H9 (cell line): Measurements from ENCODE around the gene FAF1. TPM values are rescaled to one million over a fixed set of nuclear protein-coding genes. Genes with fewer than 3 reads are reported as not detected.

Experiments
- DNase-seq: peaks from one replicate; pipeline ENCODE4 v3.0.0-alpha.2; 2017
- H2AFZ ChIP-seq: one replicate; pipeline ENCODE4 v1.6.1; 2013; ENCODE audit warnings: mild to moderate bottlenecking, low read length, control low read depth, moderate library complexity
- H2AK5ac ChIP-seq: 2 replicates; pipeline ENCODE4 v1.6.1; 2013; ENCODE audit warnings: low read length, control low read depth, mixed read lengths; ENCODE audit not compliant: insufficient read length
- H2BK120ac ChIP-seq: one replicate; pipeline ENCODE4 v1.6.1; 2013; ENCODE audit warnings: low read depth, mild to moderate bottlenecking, low read length, control low read depth, inconsistent platforms; ENCODE audit not compliant: poor library complexity, severe bottlenecking
- H2BK12ac ChIP-seq: 2 replicates; pipeline ENCODE4 v1.6.1; 2013; ENCODE audit warnings: low read length, control low read depth, mixed read lengths, low read depth; ENCODE audit not compliant: insufficient read length
- H2BK15ac ChIP-seq: 2 replicates; pipeline ENCODE4 v1.6.1; 2013; ENCODE audit warnings: low read depth, low read length, control low read depth
- H2BK20ac ChIP-seq: one replicate; pipeline ENCODE4 v1.6.1; 2013; ENCODE audit warnings: low read depth, mild to moderate bottlenecking, low read length, control low read depth, inconsistent platforms; ENCODE audit not compliant: poor library complexity, severe bottlenecking
- H2BK5ac ChIP-seq: 2 replicates; pipeline ENCODE4 v1.6.1; 2013; ENCODE audit warnings: low read length, control low read depth, mixed read lengths; ENCODE audit not compliant: insufficient read length
- H3K14ac ChIP-seq: 2 replicates; pipeline ENCODE4 v1.6.1; 2013; ENCODE audit warnings: low read length, control low read depth; ENCODE audit not compliant: insufficient read depth
- H3K18ac ChIP-seq: 2 replicates; pipeline ENCODE4 v1.6.1; 2013; ENCODE audit warnings: low read depth, mild to moderate bottlenecking, mixed read lengths, low read length, control low read depth; ENCODE audit not compliant: insufficient read length
- H3K23ac ChIP-seq: 2 replicates; pipeline ENCODE4 v1.6.1; 2013; ENCODE audit warnings: low read length, control low read depth, mixed read lengths, low read depth; ENCODE audit not compliant: insufficient read length
- H3K23me2 ChIP-seq: 2 replicates; pipeline ENCODE4 v1.6.1; 2013; ENCODE audit warnings: low read depth, mild to moderate bottlenecking, mixed read lengths, low read length, control low read depth; ENCODE audit not compliant: insufficient read length, poor library complexity, severe bottlenecking
- H3K27ac ChIP-seq: 2 replicates; pipeline ENCODE4 v1.5.1; 2013; ENCODE audit warnings: low read length, control low read depth, mixed read lengths, low read depth; ENCODE audit not compliant: insufficient read length
- H3K27me3 ChIP-seq: 2 replicates; pipeline ENCODE4 v1.6.1; 2013; ENCODE audit warnings: low read length, control low read depth, inconsistent platforms; ENCODE audit not compliant: insufficient read depth
- H3K4ac ChIP-seq: 2 replicates; pipeline ENCODE4 v1.6.1; 2013; ENCODE audit warnings: low read depth, mild to moderate bottlenecking, control low read depth, inconsistent platforms, low read length, moderate library complexity
- H3K4me1 ChIP-seq: 2 replicates; pipeline ENCODE4 v1.6.1; 2013; ENCODE audit warnings: low read length, control low read depth, inconsistent platforms; ENCODE audit not compliant: insufficient read depth
- H3K4me2 ChIP-seq: 2 replicates; pipeline ENCODE4 v1.6.1; 2013; ENCODE audit warnings: low read length, control low read depth, mixed read lengths; ENCODE audit not compliant: insufficient read length, insufficient read depth
- H3K56ac ChIP-seq: 2 replicates; pipeline ENCODE4 v1.6.1; 2013; ENCODE audit warnings: low read depth, mild to moderate bottlenecking, mixed read lengths, low read length, control low read depth; ENCODE audit not compliant: insufficient read length
- H3K79me1 ChIP-seq: 2 replicates; pipeline ENCODE4 v1.6.1; 2013; ENCODE audit warnings: low read depth, mild to moderate bottlenecking, moderate library complexity, low read length, control low read depth, inconsistent platforms; ENCODE audit not compliant: insufficient read depth, poor library complexity, severe bottlenecking
- H3K79me2 ChIP-seq: 2 replicates; pipeline ENCODE4 v1.6.1; 2013; ENCODE audit warnings: low read length, control low read depth, inconsistent platforms; ENCODE audit not compliant: insufficient read depth
- H3K9ac ChIP-seq: 2 replicates; pipeline ENCODE4 v1.6.1; 2013; ENCODE audit warnings: low read length, control low read depth, mixed read lengths; ENCODE audit not compliant: insufficient read length; ENCODE audit errors: extremely low read depth
- H3K9me3 ChIP-seq: one replicate; pipeline ENCODE4 v1.6.1; 2013; ENCODE audit warnings: low read depth, low read length, inconsistent platforms; ENCODE audit not compliant: control insufficient read depth
- H3T11ph ChIP-seq: one replicate; pipeline ENCODE4 v1.6.1; 2013; ENCODE audit warnings: mild to moderate bottlenecking, low read length, control low read depth, inconsistent platforms
- H4K20me1 ChIP-seq: one replicate; pipeline ENCODE4 v1.6.1; 2013; ENCODE audit not compliant: control insufficient read depth, insufficient read length, insufficient read depth
- H4K5ac ChIP-seq: 2 replicates; pipeline ENCODE4 v1.6.1; 2013; ENCODE audit warnings: low read depth, mild to moderate bottlenecking, mixed read lengths, low read length, control low read depth; ENCODE audit not compliant: insufficient read length
- H4K8ac ChIP-seq: replicated peaks from 2 replicates; pipeline ENCODE4 v1.6.1; 2013; ENCODE audit warnings: low read length, control low read depth, mixed read lengths, low read depth; ENCODE audit not compliant: insufficient read length
- H4K91ac ChIP-seq: 2 replicates; pipeline ENCODE4 v1.6.1; 2013; ENCODE audit warnings: low read depth, mild to moderate bottlenecking, moderate library complexity, mixed read lengths, low read length, control low read depth; ENCODE audit not compliant: insufficient read length
- H3K27ac Mint-ChIP-seq, 3 experiments: 2 replicates in 2 of 3; 3 replicates in 1 of 3; pipeline ENCODE4 v1.8.0; 2020 to 2021; ENCODE audit warnings: mixed read lengths in 3 of 3, mild to moderate bottlenecking in 1 of 3, moderate library complexity in 1 of 3
- H3K27me3 Mint-ChIP-seq: 2 replicates; pipeline ENCODE4 v1.8.0; 2021; ENCODE audit warnings: low read depth, mild to moderate bottlenecking, moderate library complexity, mixed read lengths
- H3K36me3 Mint-ChIP-seq, 3 experiments: 2 replicates in 2 of 3; 3 replicates in 1 of 3; pipeline ENCODE4 v1.8.0; 2020 to 2021; ENCODE audit warnings: low read depth in 3 of 3, mixed read lengths in 3 of 3; ENCODE audit not compliant: insufficient read depth in 1 of 3
- H3K4me1 Mint-ChIP-seq, 2 experiments: 2 replicates each; pipeline ENCODE4 v1.8.0; 2020; ENCODE audit warnings: mixed read lengths in 2 of 2
- H3K4me3 Mint-ChIP-seq, 2 experiments: 2 replicates in 1 of 2; 3 replicates in 1 of 2; pipeline ENCODE4 v1.8.0; 2020 to 2021; ENCODE audit warnings: mild to moderate bottlenecking in 2 of 2, mixed read lengths in 2 of 2, moderate library complexity in 1 of 2
- H3K9me3 Mint-ChIP-seq, 2 experiments: 2 replicates in 1 of 2; 3 replicates in 1 of 2; pipeline ENCODE4 v1.8.0; 2020; ENCODE audit warnings: mild to moderate bottlenecking in 2 of 2, mixed read lengths in 2 of 2, moderate library complexity in 1 of 2
- CTCF ChIP-seq: fragments of 200-600 bp; sonication (generic); conservative IDR thresholded peaks from 3 replicates; pipeline ENCODE4 v1.8.0; 2021; ENCODE audit warnings: antibody characterized with exemption, mild to moderate bottlenecking
- WGBS: extraction: QIAGEN DNeasy Blood & Tissue Kit; methylation state at CpG from one replicate; pipeline ENCODE4 v1.1.7; 2013; ENCODE audit warnings: missing lambda C conversion rate, low lambda C conversion rate, mixed read lengths; ENCODE audit not compliant: insufficient read length; ENCODE audit errors: extremely low coverage; 5-methylcytosine and 5-hydroxymethylcytosine counted together
- total RNA-seq: library from RNA; stranded (reverse); gene quantifications from 2 replicates; pipeline ENCODE4 v1.2.1, GENCODE V29; 2021

The FAF1 gene
- total RNA-seq, 1 experiment from 2014 or later = 60.8 TPM

GRCh38 chr1:50490640-50491039 is 469.4 kb downstream of the FAF1 start:
- H4K20me1 ChIP-seq = no peaks in the 10 kb centered on the region
- H3K79me1 ChIP-seq = no peaks in the 10 kb centered on the region
- H4K8ac ChIP-seq = no peak overlapping the region
- WGBS = no CpG with 5 or more reads among the region's 2 CpGs
- H3K27me3 Mint-ChIP-seq = no peaks in the 10 kb centered on the region
- H2BK120ac ChIP-seq = no peak overlapping the region
- no peak for DNase-seq
- H3K9ac ChIP-seq = no peak overlapping the region
- H3K27me3 ChIP-seq = no peaks in the 10 kb centered on the region; the same call in 1 of the 2 replicates
- H3K4me1 Mint-ChIP-seq = no peaks in the 10 kb centered on the region
- H3K79me2 ChIP-seq = no peaks in the 10 kb centered on the region
- H2BK20ac ChIP-seq = no peak overlapping the region
- no peak overlapping the region for H3K4ac ChIP-seq
- H3K18ac ChIP-seq = no peak overlapping the region
- TF ChIP-seq CTCF = no peak
- H3K23me2 ChIP-seq = no peaks in the 10 kb centered on the region
- H3K4me3 Mint-ChIP-seq = no peak overlapping the region
- no peaks in the 10 kb centered on the region for H3K4me1 ChIP-seq
- no peak overlapping the region for H2BK12ac ChIP-seq
- no peak overlapping the region for H2BK5ac ChIP-seq
- no peak overlapping the region for H2AK5ac ChIP-seq
- no peak overlapping the region for H2BK15ac ChIP-seq
- H3K56ac ChIP-seq = no peak overlapping the region
- no peak overlapping the region for H3K27ac ChIP-seq
- H3K27ac Mint-ChIP-seq = no peak overlapping the region
- no peak overlapping the region for H3K4me2 ChIP-seq
- H3K36me3 Mint-ChIP-seq = peaks cover 0 to 4% (median 0%) of the 10 kb centered on the region in 3 experiments; a peak in 3 of 7 replicates
- no peaks in the 10 kb centered on the region for H3K9me3 ChIP-seq
- no peak overlapping the region for H3T11ph ChIP-seq
- no peaks in the 10 kb centered on the region for H3K9me3 Mint-ChIP-seq
- no peak overlapping the region for H2AFZ ChIP-seq
- no peak overlapping the region for H4K91ac ChIP-seq
- no peak overlapping the region for H3K14ac ChIP-seq
- no peak overlapping the region for H4K5ac ChIP-seq
- H3K23ac ChIP-seq = no peak overlapping the region
